Suprapubic skin (tissue), 3 donors: ENCODE data around the gene CDH4.

ENCODE experiments used
- POLR2A ChIP-seq, 2 donors: fragments of 450-650 bp; IDR thresholded peaks; one replicate each; pipeline ENCODE4 v1.6.1; 2017; ENCODE audit warnings: antibody characterized with exemption in 2 of 2, mild to moderate bottlenecking in 2 of 2, moderate library complexity in 2 of 2
- TF ChIP-seq, protein P1 (sequence below), 2 donors: fragments of 200-600 bp in 1 of 2; fragments of 450-650 bp in 1 of 2; sonication (generic) in 1 of 2; IDR thresholded peaks; one replicate each; pipeline ENCODE4 v1.5.1; 2016 to 2019; ENCODE audit warnings: antibody characterized with exemption in 2 of 2, mild to moderate bottlenecking in 1 of 2, moderate library complexity in 1 of 2

GRCh38 chr20:61765871-61766654 is 514.0 kb downstream of the CDH4 start:
- TF ChIP-seq, protein P1, sequence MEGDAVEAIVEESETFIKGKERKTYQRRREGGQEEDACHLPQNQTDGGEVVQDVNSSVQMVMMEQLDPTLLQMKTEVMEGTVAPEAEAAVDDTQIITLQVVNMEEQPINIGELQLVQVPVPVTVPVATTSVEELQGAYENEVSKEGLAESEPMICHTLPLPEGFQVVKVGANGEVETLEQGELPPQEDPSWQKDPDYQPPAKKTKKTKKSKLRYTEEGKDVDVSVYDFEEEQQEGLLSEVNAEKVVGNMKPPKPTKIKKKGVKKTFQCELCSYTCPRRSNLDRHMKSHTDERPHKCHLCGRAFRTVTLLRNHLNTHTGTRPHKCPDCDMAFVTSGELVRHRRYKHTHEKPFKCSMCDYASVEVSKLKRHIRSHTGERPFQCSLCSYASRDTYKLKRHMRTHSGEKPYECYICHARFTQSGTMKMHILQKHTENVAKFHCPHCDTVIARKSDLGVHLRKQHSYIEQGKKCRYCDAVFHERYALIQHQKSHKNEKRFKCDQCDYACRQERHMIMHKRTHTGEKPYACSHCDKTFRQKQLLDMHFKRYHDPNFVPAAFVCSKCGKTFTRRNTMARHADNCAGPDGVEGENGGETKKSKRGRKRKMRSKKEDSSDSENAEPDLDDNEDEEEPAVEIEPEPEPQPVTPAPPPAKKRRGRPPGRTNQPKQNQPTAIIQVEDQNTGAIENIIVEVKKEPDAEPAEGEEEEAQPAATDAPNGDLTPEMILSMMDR (IDR thresholded peaks at IDR 0.05): no peak
- no peak for TF ChIP-seq POLR2A (IDR thresholded peaks at IDR 0.05)
